Endothelial cell of umbilical vein (primary cell): Measurements from ENCODE around the gene ABCB10. TPM values are rescaled to one million over a fixed set of nuclear protein-coding genes. Genes with fewer than 3 reads are reported as not detected.

ENCODE experiments used
- BruUV-seq: library from RNA; stranded (reverse); fragments of 400-500 nt; replicated peaks from 2 replicates; lab custom pipeline; 2021; lab: Mats Ljungman, UMichigan
- CTCF ChIA-PET: fragments of 300-600, 350-600 bp; sonication (Branson Sonifier 250); formaldehyde crosslinking; loops from one replicate; lab custom pipeline; 2021; ENCODE audit warnings: antibody characterized with exemption, inconsistent platforms; lab: Charles Lee
- POLR2A ChIA-PET: fragments of 300-600, 350-600 bp; sonication (Branson Sonifier 250); formaldehyde crosslinking; loops from one replicate; lab custom pipeline; 2021; ENCODE audit warnings: antibody characterized with exemption, inconsistent platforms; lab: Charles Lee
- DNase-seq: peaks from one replicate; pipeline ENCODE4 v3.0.0-alpha.2; 2011; ENCODE audit warnings: low read depth, low spot score
- FAIRE-seq: peaks from 2 replicates; lab custom pipeline; 2011; peaks lifted over from hg19 to GRCh38; lab: Jason Lieb, UNC
- H2AFZ ChIP-seq: 2 replicates; pipeline ENCODE4 v1.6.0; 2012; ENCODE audit warnings: low read depth, low read length, control low read depth, inconsistent platforms
- H3K27ac ChIP-seq: 2 replicates; pipeline ENCODE4 v1.5.1; 2011; ENCODE audit warnings: low read depth, mild to moderate bottlenecking, control low read depth, low read length, moderate library complexity; ENCODE audit not compliant: insufficient read depth
- H3K27me3 ChIP-seq, 2 experiments: 2 replicates each; pipeline versions ENCODE4 v1.6.0 to v1.6.1; 2011; ENCODE audit warnings: low read length in 2 of 2, mixed read lengths in 1 of 2; ENCODE audit not compliant: control insufficient read depth in 2 of 2, insufficient read depth in 2 of 2
- H3K36me3 ChIP-seq, 2 experiments: 2 replicates in 1 of 2; 3 replicates in 1 of 2; pipeline ENCODE4 v1.5.1; 2011; ENCODE audit warnings: low read length in 2 of 2, mild to moderate bottlenecking in 1 of 2, moderate library complexity in 1 of 2; ENCODE audit not compliant: control insufficient read depth in 2 of 2, insufficient read depth in 2 of 2; ENCODE audit errors: extremely low read depth in 1 of 2
- H3K4me1 ChIP-seq: 3 replicates; pipeline ENCODE4 v1.5.1; 2011; ENCODE audit warnings: mild to moderate bottlenecking, low read length; ENCODE audit not compliant: control insufficient read depth, insufficient read depth; ENCODE audit errors: extremely low read depth
- H3K4me2 ChIP-seq: 2 replicates; pipeline ENCODE4 v1.6.1; 2011; ENCODE audit warnings: low read length, control low read depth, mixed read lengths; ENCODE audit not compliant: insufficient read depth
- H3K4me3 ChIP-seq, 3 experiments: fragments of 200-600 bp in 1 of 3; sonication (generic), shearing (Covaris generic) in 1 of 3; replicated peaks in 1 of 3; 2 replicates each; pipeline ENCODE4 v1.5.1; 2011 to 2016; ENCODE audit warnings: control low read depth in 3 of 3, low read length in 3 of 3, mild to moderate bottlenecking in 2 of 3, inconsistent platforms in 1 of 3, low read depth in 1 of 3, moderate library complexity in 1 of 3; ENCODE audit not compliant: insufficient read depth in 1 of 3
- H3K79me2 ChIP-seq: 2 replicates; pipeline ENCODE4 v1.6.0; 2012; ENCODE audit warnings: low read length, inconsistent platforms; ENCODE audit not compliant: control insufficient read depth, insufficient read depth
- H3K9ac ChIP-seq: replicated peaks from 2 replicates; pipeline ENCODE3; 2011; ENCODE audit warnings: low read length, control low read depth; ENCODE audit not compliant: insufficient read depth; ENCODE audit errors: extremely low read depth
- H3K9me1 ChIP-seq: replicated peaks from 3 replicates; pipeline ENCODE4 v1.6.0; 2011; ENCODE audit warnings: mild to moderate bottlenecking, low read length; ENCODE audit not compliant: control insufficient read depth, insufficient read depth; ENCODE audit errors: extremely low read depth
- H3K9me3 ChIP-seq: replicated peaks from 2 replicates; pipeline ENCODE4 v1.5.1; 2012; ENCODE audit warnings: low read length, inconsistent platforms; ENCODE audit not compliant: control insufficient read depth, insufficient read depth
- H4K20me1 ChIP-seq: replicated peaks from 2 replicates; pipeline ENCODE3; 2011; ENCODE audit warnings: mild to moderate bottlenecking, low read length; ENCODE audit not compliant: control insufficient read depth, insufficient read depth; ENCODE audit errors: extremely low read depth
- CTCF ChIP-seq, 2 donors: IDR thresholded peaks; 1 replicate in 1 of 2; 2 replicates in 1 of 2; pipeline ENCODE4 v1.5.1; 2011; ENCODE audit warnings: low read length in 2 of 2, mild to moderate bottlenecking in 2 of 2, moderate library complexity in 2 of 2, control low read depth in 1 of 2, inconsistent platforms in 1 of 2, low read depth in 1 of 2; ENCODE audit not compliant: insufficient read depth in 1 of 2; ENCODE audit errors: extremely low read depth in 1 of 2
- EZH2 ChIP-seq: IDR thresholded peaks from 2 replicates; pipeline ENCODE4 v1.6.1; 2012; ENCODE audit warnings: borderline replicate concordance, low read depth, mild to moderate bottlenecking, moderate library complexity, low read length, inconsistent platforms; ENCODE audit not compliant: severe bottlenecking
- FOS ChIP-seq: IDR thresholded peaks from 2 replicates; pipeline ENCODE4 v1.6.1; 2011; ENCODE audit warnings: mild to moderate bottlenecking, low read length, moderate library complexity, borderline replicate concordance; ENCODE audit not compliant: insufficient read depth
- GATA2 ChIP-seq: IDR thresholded peaks from 2 replicates; pipeline ENCODE4 v1.7.0; 2011; ENCODE audit warnings: low read depth, mild to moderate bottlenecking, moderate library complexity, mixed read lengths, low read length; ENCODE audit not compliant: insufficient read length, insufficient read depth
- MAX ChIP-seq: IDR thresholded peaks from 2 replicates; pipeline ENCODE4 v1.6.1; 2011; ENCODE audit not compliant: insufficient read depth, insufficient read length
- MYC ChIP-seq: IDR thresholded peaks from one replicate; pipeline ENCODE4 v1.6.1; 2011; ENCODE audit warnings: mild to moderate bottlenecking, low read depth, low read length
- POLR2A ChIP-seq: IDR thresholded peaks from 2 replicates; pipeline ENCODE4 v1.6.1; 2012; ENCODE audit warnings: low read depth, mild to moderate bottlenecking, control low read depth, low read length
- POLR2AphosphoS5 ChIP-seq: IDR thresholded peaks from 2 replicates; pipeline ENCODE4 v1.6.1; 2012; ENCODE audit warnings: low read depth, mild to moderate bottlenecking, control low read depth, low read length, moderate library complexity; ENCODE audit not compliant: insufficient read depth
- dilution Hi-C: fragments of 300-500 bp; cut with MboI; formaldehyde crosslinking; loops from one replicate; pipeline ENCODE4 v1.15.0; 2019; ENCODE audit warnings: low sequenced_read_pairs; ENCODE audit not compliant: extremely low pct_ligation_motif_present
- intact Hi-C: fragments of 100-400 bp; cut with micrococcal nuclease; formaldehyde crosslinking; loops from one replicate; pipeline ENCODE4 v1.10.0; 2022
- polyA plus RNA-seq, 4 experiments: library from polyadenylated mRNA; depleted of rRNA in 3 of 4; stranded (reverse) in 3 of 4; unstranded in 1 of 4; fragments of >200 nt; gene quantifications; 2 replicates each; pipeline versions ENCODE4 v1.2.1 to v1.2.3, GENCODE V29; 2011 to 2012; ENCODE audit warnings: missing spikeins in 1 of 4
- total RNA-seq: library from RNA; stranded (reverse); gene quantifications from 2 replicates; pipeline ENCODE4 v1.2.3, GENCODE V29; 2021

Gene ABCB10
- total and polyA plus RNA-seq, 2 donors (not counting 3 experiments of a cell fraction or from before 2014, with no cell fraction given): 6.0 to 19.4 TPM

DNA sequence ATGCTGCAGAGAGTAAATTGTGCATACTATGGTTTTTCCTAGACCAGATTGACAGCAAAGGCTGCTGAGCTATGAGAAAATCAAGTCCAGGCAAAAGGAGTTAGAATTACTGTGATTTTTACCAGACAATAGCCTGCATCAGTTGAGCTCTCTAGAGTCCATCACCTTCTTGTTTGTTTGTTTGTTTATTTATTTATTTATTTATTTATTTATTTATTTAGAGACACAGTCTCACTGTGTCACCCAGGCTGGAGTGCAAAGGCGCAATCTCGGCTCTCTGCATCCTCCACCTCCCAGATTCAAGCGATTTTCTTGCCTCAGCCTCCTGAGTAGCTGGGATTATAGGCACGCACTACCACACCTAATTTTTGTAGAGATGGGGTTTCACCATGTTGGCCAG, 24.2 kb upstream of the ABCB10 start:
- CTCF ChIA-PET: interaction anchor here (0.8 to 1.6 kb wide), 2 partner anchors 24 to 27 kb away, joined by 3 read pairs; partner anchors contain the start of gene ABCB10
- Histone ChIP-seq H3K27me3 (no peaks in the 10 kb centered on the region), H3K9me1 (no peaks in the 10 kb centered on the region), H3K36me3 (no peaks in the 10 kb centered on the region), H3K4me2 (no peak overlapping the region), H3K79me2 (no peaks in the 10 kb centered on the region), H2AFZ (no peak overlapping the region), H3K9me3 (no peaks in the 10 kb centered on the region), H3K9ac (no peak overlapping the region), H4K20me1 (no peaks in the 10 kb centered on the region), H3K4me3 (no peak overlapping the region), H3K4me1 (peaks cover 6% of the 10 kb centered on the region), H3K27ac (no peak overlapping the region)
- POLR2A ChIA-PET: interaction anchor here (0.6 kb wide), 1 partner anchor 10 kb away, joined by 3 read pairs; no protein-coding TSS in a partner anchor
- no peak for TF ChIP-seq MAX
- TF ChIP-seq POLR2A: no peak
- no peak for TF ChIP-seq MYC
- TF ChIP-seq POLR2AphosphoS5: no peak
- no peak for TF ChIP-seq GATA2
- no peak for TF ChIP-seq EZH2
- no peak for TF ChIP-seq FOS
- TF ChIP-seq CTCF (IDR thresholded peaks at IDR 0.05; ENCODE audit: extremely low read depth in 1 of 2, insufficient read depth in 1 of 2, low read depth in 1 of 2, low read length in 2 of 2): no peak
- DNase-seq: no peak
- dilution Hi-C loops: no loop called here
- intact Hi-C loops: no loop called here
- no TSS peak for BruUV-seq
- no peak for FAIRE-seq
